WI38 (cell line): ENCODE data around the gene SNX13.
"Not testable (repeated sequence)": the region's sequence is repeated elsewhere in the genome, so short reads cannot be mapped to it uniquely, and the experiment has no call there.

Experiments used
- H3K4me3 ChIP-seq: 2 replicates; pipeline ENCODE4 v1.5.1; 2011; ENCODE audit warnings: low read depth, mild to moderate bottlenecking, control low read depth, low read length
- TF ChIP-seq, protein P1 (sequence below): IDR thresholded peaks from 2 replicates; pipeline ENCODE4 v1.5.1; 2012; ENCODE audit warnings: low read depth, mild to moderate bottlenecking, control low read depth, low read length

SNX13 gene

GRCh38 chr7:17912536-17913235 lies 27.6 kb downstream of the SNX13 start:
- TF ChIP-seq, protein P1, sequence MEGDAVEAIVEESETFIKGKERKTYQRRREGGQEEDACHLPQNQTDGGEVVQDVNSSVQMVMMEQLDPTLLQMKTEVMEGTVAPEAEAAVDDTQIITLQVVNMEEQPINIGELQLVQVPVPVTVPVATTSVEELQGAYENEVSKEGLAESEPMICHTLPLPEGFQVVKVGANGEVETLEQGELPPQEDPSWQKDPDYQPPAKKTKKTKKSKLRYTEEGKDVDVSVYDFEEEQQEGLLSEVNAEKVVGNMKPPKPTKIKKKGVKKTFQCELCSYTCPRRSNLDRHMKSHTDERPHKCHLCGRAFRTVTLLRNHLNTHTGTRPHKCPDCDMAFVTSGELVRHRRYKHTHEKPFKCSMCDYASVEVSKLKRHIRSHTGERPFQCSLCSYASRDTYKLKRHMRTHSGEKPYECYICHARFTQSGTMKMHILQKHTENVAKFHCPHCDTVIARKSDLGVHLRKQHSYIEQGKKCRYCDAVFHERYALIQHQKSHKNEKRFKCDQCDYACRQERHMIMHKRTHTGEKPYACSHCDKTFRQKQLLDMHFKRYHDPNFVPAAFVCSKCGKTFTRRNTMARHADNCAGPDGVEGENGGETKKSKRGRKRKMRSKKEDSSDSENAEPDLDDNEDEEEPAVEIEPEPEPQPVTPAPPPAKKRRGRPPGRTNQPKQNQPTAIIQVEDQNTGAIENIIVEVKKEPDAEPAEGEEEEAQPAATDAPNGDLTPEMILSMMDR: no peak
- H3K4me3 ChIP-seq: no peak overlapping the region

- no peak overlapping the region for H3K4me3 ChIP-seq
- TF ChIP-seq, protein P1: no peak
Measured at GRCh38 chr7:17912050-17912449, 28.2 kb downstream of the SNX13 start.

DNA sequence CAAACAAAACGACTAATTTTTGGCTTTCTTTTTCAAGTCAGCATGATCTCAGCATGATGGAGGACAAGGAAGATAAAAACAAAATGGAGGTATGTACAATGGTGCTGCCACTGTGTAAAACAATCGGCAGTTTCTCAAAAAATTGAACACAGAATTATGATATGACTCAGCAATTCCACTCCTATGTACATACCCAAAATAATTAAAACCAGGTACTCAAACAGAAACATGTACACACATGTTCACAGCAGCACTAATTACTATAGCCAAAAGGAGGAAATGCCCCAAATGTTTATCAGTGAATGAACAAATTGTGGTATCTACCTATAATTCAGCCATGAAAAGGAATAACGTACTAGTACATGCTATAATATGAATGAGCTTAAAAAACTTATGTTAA lies 29.9 kb downstream of the SNX13 start:
- no peak overlapping the region for H3K4me3 ChIP-seq
- TF ChIP-seq, protein P1: no peak

GRCh38 chr7:17909310-17909709 lies 31.0 kb downstream of the SNX13 start:
- not testable (repeated sequence) for H3K4me3 ChIP-seq

GRCh38 chr7:17907014-17907413 lies 33.3 kb downstream of the SNX13 start:
- no peak overlapping the region for H3K4me3 ChIP-seq
- TF ChIP-seq, protein P1: no peak

- TF ChIP-seq, protein P1: no peak
- no peak overlapping the region for H3K4me3 ChIP-seq
Measured at GRCh38 chr7:17903337-17903736, 37.0 kb downstream of the SNX13 start.

GRCh38 chr7:17902599-17902998 lies 37.7 kb downstream of the SNX13 start:
- no peak overlapping the region for H3K4me3 ChIP-seq
- TF ChIP-seq, protein P1: no peak

DNA sequence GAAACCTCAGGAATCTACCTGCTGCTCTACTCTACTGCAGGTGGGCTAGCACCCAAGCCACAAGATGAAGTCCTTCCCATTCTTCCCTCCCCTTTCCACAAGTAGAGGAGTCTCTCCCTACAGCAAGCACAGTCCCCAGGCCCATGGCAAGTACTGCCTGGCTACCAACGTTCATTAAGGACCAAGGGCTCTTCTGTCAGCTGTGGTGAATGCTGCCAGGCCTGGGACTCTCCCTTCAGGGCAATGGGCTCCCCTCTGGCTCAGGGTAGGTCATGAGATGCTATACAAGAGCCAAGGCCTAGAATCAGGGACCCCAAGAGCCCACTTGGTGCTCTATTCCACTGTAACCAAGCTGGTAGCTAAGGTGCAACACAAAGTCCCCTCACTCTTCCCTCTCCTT lies 39.8 kb downstream of the SNX13 start:
- TF ChIP-seq, protein P1: no peak
- no peak overlapping the region for H3K4me3 ChIP-seq
